GM21515 (cell line): ENCODE data around the gene PNRC1.
A peak's percentile ranks its signal among the peaks of the same experiment; 100 is the strongest.
"Not testable (repeated sequence)": the region's sequence is repeated elsewhere in the genome, so short reads cannot be mapped to it uniquely, and the experiment has no call there.

Source experiments
- ATAC-seq: cut with Tn5 transposase; IDR thresholded peaks from one replicate; pipeline ENCODE4 v1.9.1; 2021; ENCODE audit not compliant: unreplicated experiment

Gene PNRC1

GRCh38 chr6:89080281-89081128 lies at the start of gene PNRC1:
Gene PNRC1 (plus strand): TSS chr6:89080751. CDS start chr6:89080895, 144 bp downstream.
- peak; percentile 76 for ATAC-seq

GRCh38 chr6:89032599-89032998 lies 48.0 kb upstream of the PNRC1 start:
- ATAC-seq, result no peak

DNA sequence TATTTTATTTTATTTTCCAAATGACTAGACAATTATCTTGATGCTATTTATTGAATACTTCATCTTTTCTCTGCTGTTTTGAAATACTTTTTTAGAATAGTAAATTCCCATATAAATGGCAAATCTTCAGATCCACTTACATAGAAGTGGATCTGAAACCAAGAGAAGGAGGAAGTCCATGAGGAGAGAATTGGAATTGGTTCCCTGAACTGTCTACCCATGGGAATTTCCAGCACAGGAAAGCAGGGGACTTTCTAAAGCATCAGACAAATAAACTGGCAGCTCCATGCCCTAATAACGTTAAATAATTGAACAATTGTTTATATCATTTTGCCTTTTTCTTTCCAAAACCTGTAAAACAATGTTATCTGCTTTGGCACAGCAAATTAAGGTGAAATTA lies 47.1 kb upstream of the PNRC1 start:
- ATAC-seq, result no peak

GRCh38 chr6:89034116-89034515 lies 46.4 kb upstream of the PNRC1 start:
- not testable (repeated sequence) for ATAC-seq

GRCh38 chr6:89034586-89035251 lies 45.8 kb upstream of the PNRC1 start:
- no peak for ATAC-seq

- no peak for ATAC-seq
Observed at GRCh38 chr6:89035252-89036101, 45.1 kb upstream of the PNRC1 start.

- ATAC-seq, result no peak
Observed at GRCh38 chr6:89037141-89037900, 43.2 kb upstream of the PNRC1 start.

GRCh38 chr6:89037901-89038293 lies 42.7 kb upstream of the PNRC1 start:
- not testable (repeated sequence) for ATAC-seq

DNA sequence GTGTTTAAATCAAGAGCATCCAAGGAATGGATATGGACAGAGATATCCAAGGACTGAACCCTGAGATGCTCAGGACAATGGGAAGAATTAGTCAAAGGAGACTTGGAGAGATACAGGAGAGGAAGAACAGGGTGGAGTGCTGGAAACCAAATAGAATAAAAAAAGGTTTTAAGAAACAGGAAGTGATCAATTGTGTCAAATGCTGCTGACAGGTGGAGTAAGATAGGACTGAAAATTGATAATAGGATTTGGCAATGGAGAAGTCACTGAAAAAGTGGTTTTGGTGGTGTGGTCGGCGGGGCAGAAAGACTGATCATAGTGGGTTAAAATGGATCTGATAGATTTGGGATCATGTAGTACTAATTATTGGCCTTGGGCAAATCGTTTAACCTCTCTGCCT lies 37.9 kb upstream of the PNRC1 start:
- no peak for ATAC-seq

DNA sequence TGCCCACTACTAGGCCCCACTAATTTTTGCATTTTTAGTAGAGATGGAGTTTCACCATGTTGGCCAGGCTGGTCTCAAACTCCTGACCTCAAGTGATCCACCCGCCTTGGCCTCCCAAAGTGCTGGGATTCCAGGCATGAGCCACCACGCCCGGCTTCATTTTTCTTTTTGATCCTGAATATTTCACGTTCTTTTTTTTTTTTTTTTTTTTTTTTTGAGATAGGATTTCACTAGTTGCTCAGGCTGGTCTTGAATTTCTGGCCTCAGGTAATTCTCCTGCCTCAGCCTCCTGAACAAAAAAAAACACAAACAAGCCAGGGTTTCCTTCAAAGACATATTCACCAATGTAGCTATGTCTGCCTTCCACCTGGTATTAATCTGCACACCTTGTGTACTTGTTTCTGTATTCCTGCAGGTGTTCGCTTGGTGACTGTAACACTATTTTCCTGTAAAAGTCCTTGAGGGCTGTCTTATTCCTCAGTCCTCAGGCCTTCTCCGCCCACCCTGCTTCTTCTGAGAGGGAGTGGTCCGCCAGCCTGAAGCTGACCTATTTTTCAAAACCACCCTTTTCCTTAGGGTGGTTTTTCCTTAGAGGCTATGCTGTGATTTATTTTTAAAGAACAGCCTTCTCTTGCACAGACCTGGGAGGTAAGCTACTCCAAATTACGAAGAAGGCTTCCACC lies 36.1 kb upstream of the PNRC1 start:
- no peak for ATAC-seq

DNA sequence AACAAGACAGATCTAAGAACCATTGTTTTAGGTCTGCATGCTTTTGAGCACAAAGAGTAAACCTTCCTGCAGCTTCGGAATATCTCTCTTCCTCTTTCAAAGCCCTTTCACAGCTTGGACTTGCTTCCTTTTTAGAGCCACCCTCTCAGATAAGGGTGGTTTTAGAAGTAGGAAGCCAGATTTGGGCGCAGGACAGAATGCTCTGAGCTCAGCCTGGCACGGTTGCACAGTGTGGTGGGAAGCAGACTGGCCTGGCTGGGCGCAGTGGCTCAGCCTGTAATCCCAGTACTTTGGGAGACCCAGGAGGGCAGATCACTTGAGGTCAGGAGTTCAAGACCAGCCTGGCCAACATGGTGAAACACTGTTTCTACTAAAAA lies 35.6 kb upstream of the PNRC1 start:
- no peak for ATAC-seq

DNA sequence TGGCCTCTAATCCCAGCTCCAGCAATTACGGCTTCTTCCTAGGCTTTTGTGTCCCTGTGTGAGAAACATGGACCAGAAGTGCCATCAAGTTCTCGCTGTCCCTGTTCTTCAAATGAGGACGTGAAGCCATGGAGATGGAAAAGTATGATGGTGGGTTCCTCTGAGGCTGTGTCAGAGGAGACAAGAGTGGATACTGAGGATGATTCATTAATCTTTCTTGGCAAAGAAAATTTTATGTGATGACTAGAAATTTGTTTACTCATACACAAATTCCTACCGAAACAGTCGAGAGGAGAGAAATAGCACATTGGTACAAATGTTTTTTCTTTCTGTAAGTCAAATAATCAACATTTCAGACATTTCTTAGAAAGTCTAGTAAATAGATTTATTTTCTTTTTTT lies 35.0 kb upstream of the PNRC1 start:
- ATAC-seq, result no peak

- no peak for ATAC-seq
Observed at GRCh38 chr6:89047473-89047872, 33.1 kb upstream of the PNRC1 start.

DNA sequence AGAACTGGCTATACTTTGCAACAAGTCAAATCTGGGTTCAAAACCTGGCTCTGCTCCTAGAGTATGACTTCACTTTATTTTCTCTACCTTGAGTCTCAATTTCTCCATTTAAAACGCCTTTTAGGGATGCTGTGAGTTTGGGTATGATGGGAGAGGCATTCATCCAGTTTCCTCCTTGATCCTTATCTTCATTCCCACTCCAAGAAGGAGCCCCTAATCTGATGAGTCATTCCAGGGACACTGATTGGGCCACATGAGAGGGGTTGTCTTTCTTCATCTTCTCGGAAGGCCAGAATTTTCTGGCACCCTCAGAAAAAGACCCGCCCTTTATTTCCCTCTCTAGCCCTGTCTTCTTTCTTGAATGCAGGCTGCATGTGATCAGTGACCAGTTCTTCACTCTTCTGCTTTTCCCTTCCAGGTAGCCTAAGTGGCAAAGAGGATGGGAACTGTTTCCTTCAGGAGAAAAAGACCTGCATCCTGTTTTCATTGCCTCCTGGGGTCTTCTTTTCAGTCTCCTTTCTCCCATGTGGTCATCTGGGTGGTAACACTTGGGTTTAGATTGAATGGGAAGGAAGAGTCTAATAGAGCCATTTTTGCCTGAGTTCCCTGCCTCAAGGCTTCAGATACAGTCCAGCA lies 32.1 kb upstream of the PNRC1 start:
- ATAC-seq, result no peak

DNA sequence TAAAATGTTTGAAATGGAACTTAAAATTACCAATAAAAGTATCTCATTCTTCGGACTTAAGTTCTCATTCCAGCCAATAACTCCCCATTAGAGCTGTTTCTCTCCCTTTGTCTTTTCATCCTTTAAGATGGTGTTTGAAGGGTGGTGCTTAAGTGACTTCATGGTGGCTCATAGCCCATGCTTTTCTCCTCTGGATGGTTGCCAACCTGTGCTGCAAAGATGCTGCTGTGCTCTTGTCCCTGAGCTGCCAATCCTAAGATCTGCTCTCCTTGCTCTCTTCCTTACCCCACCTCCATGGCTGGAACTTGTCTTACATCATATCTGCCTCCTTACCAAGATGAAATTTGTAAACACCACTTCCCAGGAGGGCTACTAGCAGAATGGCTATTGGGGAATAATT lies 31.6 kb upstream of the PNRC1 start:
- no peak for ATAC-seq

- ATAC-seq, result no peak
Observed at GRCh38 chr6:89050155-89050554, 30.4 kb upstream of the PNRC1 start.

- no peak for ATAC-seq
Observed at GRCh38 chr6:89050697-89051096, 29.9 kb upstream of the PNRC1 start.

GRCh38 chr6:89051676-89052075 lies 28.9 kb upstream of the PNRC1 start:
- no peak for ATAC-seq

DNA sequence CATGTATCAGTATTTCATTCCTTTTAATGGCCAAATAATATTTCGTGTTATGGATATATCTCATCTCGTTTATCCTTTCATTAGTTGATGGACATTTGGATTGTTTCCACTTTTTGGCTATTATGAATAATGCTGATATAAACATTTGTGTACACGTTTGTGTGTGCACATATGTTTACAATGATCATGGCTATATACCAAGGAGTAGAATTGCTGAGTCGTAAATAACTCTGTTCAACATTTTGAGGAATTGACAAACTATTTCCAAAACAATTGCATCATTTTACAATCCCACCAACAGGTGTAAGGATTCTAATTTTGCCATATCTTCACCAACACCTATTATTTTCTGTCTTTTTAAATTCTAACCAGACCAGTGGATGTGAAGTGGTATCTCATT lies 26.3 kb upstream of the PNRC1 start:
- ATAC-seq, result no peak

- ATAC-seq, result no peak
Observed at GRCh38 chr6:89057759-89058158, 22.8 kb upstream of the PNRC1 start.
